ENCODE data around the gene TEAD1. TPM values are rescaled to one million over a fixed set of nuclear protein-coding genes. Genes with fewer than 3 reads are reported as not detected.

The TEAD1 gene
- total RNA-seq, 1 donor from 2014 or later, result 55.3 TPM

DNA sequence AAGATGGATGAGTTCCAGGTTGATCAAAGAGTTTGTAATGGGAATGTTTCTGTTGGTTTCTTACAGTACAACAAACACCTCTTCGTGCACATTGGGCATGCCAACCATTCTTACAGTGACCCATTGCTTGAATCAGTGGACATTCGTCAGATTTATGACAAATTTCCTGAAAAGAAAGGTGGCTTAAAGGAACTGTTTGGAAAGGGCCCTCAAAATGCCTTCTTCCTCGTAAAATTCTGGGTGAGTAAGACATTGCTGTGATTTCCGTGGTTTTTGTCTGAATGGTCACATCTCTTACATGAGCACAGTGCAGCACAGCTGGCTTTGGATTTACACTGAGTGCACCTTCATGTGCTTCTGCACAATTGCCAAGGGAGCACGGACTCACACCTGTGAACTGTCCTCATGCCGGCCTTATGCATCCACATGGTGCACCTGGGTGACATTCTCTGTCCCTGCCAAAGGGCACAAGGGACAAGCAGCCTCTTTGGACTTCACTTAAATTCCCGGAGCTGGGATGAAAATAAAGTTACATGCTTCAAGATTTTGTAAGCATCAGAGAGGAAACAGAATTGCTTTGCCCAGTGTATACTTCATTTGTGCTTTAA, 227.8 kb downstream of the TEAD1 start:
- H3K9ac ChIP-seq (ENCODE audit: low read depth in 1 of 3, low read length in 3 of 3), result no peak overlapping the region
- H3K4me1 ChIP-seq (ENCODE audit: control insufficient read depth in 3 of 3, insufficient read depth in 3 of 3, low read length in 3 of 3), result peaks cover 26 to 39% (median 29%) of the 10 kb centered on the region in 3 donors
- H3K27me3 ChIP-seq (ENCODE audit: control insufficient read depth in 3 of 3, insufficient read depth in 3 of 3, low read length in 3 of 3), result no peaks in the 10 kb centered on the region
- H3K4me3 ChIP-seq (ENCODE audit: low read length in 3 of 3), result no peak overlapping the region
- H3K9me3 ChIP-seq (ENCODE audit: control insufficient read depth in 3 of 3, low read length in 3 of 3), result no peaks in the 10 kb centered on the region
- peaks cover 12 to 16% (median 13%) of the 10 kb centered on the region in 3 donors for H3K36me3 ChIP-seq (ENCODE audit: control insufficient read depth in 3 of 3, insufficient read depth in 3 of 3, low read length in 3 of 3)
- H3K27ac ChIP-seq (ENCODE audit: low read depth, low read length), result no peak overlapping the region

DNA sequence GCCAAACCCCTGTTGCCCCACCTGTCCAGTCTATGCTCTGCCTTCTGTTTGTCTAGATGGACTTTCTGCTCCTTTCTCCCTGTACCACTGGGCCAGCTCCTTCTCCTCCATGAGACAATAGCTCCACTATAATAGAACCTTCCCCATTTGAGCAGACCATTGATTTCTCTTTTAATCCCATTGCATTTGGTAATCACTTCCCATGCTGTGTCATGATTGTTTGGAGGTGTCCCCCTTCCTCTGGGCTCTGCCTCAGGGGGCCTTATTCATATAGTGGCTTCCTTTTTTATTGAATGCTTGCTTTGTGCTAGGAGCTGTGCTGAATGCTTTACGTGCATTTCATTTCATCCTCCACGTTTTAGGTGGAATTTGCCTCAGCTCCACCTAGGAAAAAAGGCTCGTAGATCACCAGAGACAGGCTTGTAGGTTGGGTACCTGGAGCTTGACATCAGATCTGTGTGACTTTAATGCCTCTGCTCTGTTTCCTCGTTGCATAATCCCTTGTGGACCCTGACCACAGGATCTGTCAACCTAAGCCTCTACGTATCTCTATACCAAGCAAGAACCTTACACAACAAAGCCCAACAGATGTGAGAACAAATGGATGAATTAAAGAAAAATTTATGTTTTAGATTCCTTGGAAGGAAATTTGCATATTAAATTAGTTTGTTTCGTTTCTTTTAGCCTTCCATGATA, 228.7 kb downstream of the TEAD1 start:
- no peak overlapping the region for H3K27ac ChIP-seq (ENCODE audit: low read depth, low read length)
- peaks cover 18 to 36% (median 24%) of the 10 kb centered on the region in 3 donors for H3K4me1 ChIP-seq (ENCODE audit: control insufficient read depth in 3 of 3, insufficient read depth in 3 of 3, low read length in 3 of 3)
- no peak overlapping the region for H3K9ac ChIP-seq (ENCODE audit: low read depth in 1 of 3, low read length in 3 of 3)
- no peaks in the 10 kb centered on the region for H3K9me3 ChIP-seq (ENCODE audit: control insufficient read depth in 3 of 3, low read length in 3 of 3)
- H3K27me3 ChIP-seq (ENCODE audit: control insufficient read depth in 3 of 3, insufficient read depth in 3 of 3, low read length in 3 of 3), result no peaks in the 10 kb centered on the region
- H3K36me3 ChIP-seq (ENCODE audit: control insufficient read depth in 3 of 3, insufficient read depth in 3 of 3, low read length in 3 of 3), result peaks cover 12 to 16% (median 13%) of the 10 kb centered on the region in 3 donors
- H3K4me3 ChIP-seq (ENCODE audit: low read length in 3 of 3), result no peak overlapping the region

GRCh38 chr11:12905435-12905834, 231.2 kb downstream of the TEAD1 start:
- H3K36me3 ChIP-seq (ENCODE audit: control insufficient read depth in 3 of 3, insufficient read depth in 3 of 3, low read length in 3 of 3), result peaks cover 12 to 16% (median 13%) of the 10 kb centered on the region in 3 donors
- H3K27ac ChIP-seq (ENCODE audit: low read depth, low read length), result no peak overlapping the region
- no peak overlapping the region for H3K9ac ChIP-seq (ENCODE audit: low read depth in 1 of 3, low read length in 3 of 3)
- no peak overlapping the region for H3K4me3 ChIP-seq (ENCODE audit: low read length in 3 of 3)
- no peaks in the 10 kb centered on the region for H3K9me3 ChIP-seq (ENCODE audit: control insufficient read depth in 3 of 3, low read length in 3 of 3)
- peaks cover 9 to 14% (median 11%) of the 10 kb centered on the region in 3 donors for H3K4me1 ChIP-seq (ENCODE audit: control insufficient read depth in 3 of 3, insufficient read depth in 3 of 3, low read length in 3 of 3)
- no peaks in the 10 kb centered on the region for H3K27me3 ChIP-seq (ENCODE audit: control insufficient read depth in 3 of 3, insufficient read depth in 3 of 3, low read length in 3 of 3)

DNA sequence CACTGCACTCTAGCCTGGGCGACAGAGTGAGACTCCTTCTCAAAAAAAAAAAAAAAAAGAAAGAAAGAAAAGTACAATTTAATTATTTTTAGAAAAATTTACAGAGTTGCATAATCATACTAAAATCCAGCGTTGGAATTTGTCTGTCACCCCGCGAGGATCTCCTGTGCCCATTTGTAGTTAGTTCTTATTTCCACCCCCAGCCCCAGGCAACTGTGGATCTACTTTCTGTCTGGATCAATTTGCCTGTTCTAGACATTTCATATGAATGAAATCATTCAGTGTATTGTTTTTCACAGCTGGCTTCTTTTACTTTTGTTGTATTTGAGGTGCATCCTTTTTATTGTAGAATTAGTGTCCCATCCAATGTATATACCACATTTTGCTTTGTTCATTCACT, 232.3 kb downstream of the TEAD1 start:
- H3K4me3 ChIP-seq (ENCODE audit: low read length in 3 of 3), result no peak overlapping the region
- H3K27me3 ChIP-seq (ENCODE audit: control insufficient read depth in 3 of 3, insufficient read depth in 3 of 3, low read length in 3 of 3), result no peaks in the 10 kb centered on the region
- no peaks in the 10 kb centered on the region for H3K9me3 ChIP-seq (ENCODE audit: control insufficient read depth in 3 of 3, low read length in 3 of 3)
- H3K4me1 ChIP-seq (ENCODE audit: control insufficient read depth in 3 of 3, insufficient read depth in 3 of 3, low read length in 3 of 3), result peaks cover 0 to 8% (median 5%) of the 10 kb centered on the region in 3 donors
- no peak overlapping the region for H3K9ac ChIP-seq (ENCODE audit: low read depth in 1 of 3, low read length in 3 of 3)
- H3K27ac ChIP-seq (ENCODE audit: low read depth, low read length), result no peak overlapping the region
- H3K36me3 ChIP-seq (ENCODE audit: control insufficient read depth in 3 of 3, insufficient read depth in 3 of 3, low read length in 3 of 3), result peaks cover 12 to 16% (median 13%) of the 10 kb centered on the region in 3 donors

GRCh38 chr11:12909879-12910278, 235.7 kb downstream of the TEAD1 start:
- H3K4me3 ChIP-seq (ENCODE audit: low read length in 3 of 3), result no peak overlapping the region
- no peaks in the 10 kb centered on the region for H3K9me3 ChIP-seq (ENCODE audit: control insufficient read depth in 3 of 3, low read length in 3 of 3)
- no peak overlapping the region for H3K27ac ChIP-seq (ENCODE audit: low read depth, low read length)
- H3K36me3 ChIP-seq (ENCODE audit: control insufficient read depth in 3 of 3, insufficient read depth in 3 of 3, low read length in 3 of 3), result peaks cover 0 to 5% (median 0%) of the 10 kb centered on the region in 3 donors
- H3K9ac ChIP-seq (ENCODE audit: low read depth in 1 of 3, low read length in 3 of 3), result no peak overlapping the region
- H3K27me3 ChIP-seq (ENCODE audit: control insufficient read depth in 3 of 3, insufficient read depth in 3 of 3, low read length in 3 of 3), result no peaks in the 10 kb centered on the region
- H3K4me1 ChIP-seq (ENCODE audit: control insufficient read depth in 3 of 3, insufficient read depth in 3 of 3, low read length in 3 of 3), result peaks cover 9 to 20% (median 10%) of the 10 kb centered on the region in 3 donors

DNA sequence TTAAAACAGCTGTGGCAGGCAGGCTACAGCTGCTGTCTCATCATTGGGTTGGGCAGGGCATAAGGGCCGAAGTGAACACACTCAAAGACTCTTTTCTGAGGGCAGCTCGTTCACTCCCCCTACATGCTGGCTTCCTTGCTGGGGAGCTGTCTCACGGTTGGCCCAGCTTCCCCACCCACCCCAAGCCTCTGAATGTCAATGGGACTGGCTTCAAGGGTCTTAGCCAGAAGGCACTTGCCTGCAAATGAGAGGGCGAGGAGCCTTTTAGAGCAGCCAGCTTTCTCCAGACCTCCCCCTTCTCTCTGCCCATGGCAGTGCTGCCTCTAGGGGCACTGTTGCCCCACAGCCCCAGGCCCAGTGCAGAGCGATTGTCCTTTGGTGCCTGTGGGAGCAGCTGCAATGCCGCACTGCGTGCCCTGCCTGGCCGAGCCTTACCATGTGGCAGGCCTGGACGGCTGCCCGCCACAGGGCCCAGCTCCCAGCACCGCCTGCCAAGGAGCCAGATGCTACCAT, 240.2 kb downstream of the TEAD1 start:
- Histone ChIP-seq H3K27ac (ENCODE audit: low read depth, low read length) (peak overlapping the region; percentile 81), H3K27me3 (ENCODE audit: control insufficient read depth in 3 of 3, insufficient read depth in 3 of 3, low read length in 3 of 3) (no peaks in the 10 kb centered on the region), H3K36me3 (ENCODE audit: control insufficient read depth in 3 of 3, insufficient read depth in 3 of 3, low read length in 3 of 3) (peaks cover 0 to 5% (median 0%) of the 10 kb centered on the region in 3 donors), H3K4me3 (ENCODE audit: low read length in 3 of 3) (peak overlapping the region in 1 of 3 donors; percentile 25), H3K9me3 (ENCODE audit: control insufficient read depth in 3 of 3, low read length in 3 of 3) (no peaks in the 10 kb centered on the region), H3K4me1 (ENCODE audit: control insufficient read depth in 3 of 3, insufficient read depth in 3 of 3, low read length in 3 of 3) (peaks cover 14 to 25% (median 16%) of the 10 kb centered on the region in 3 donors), H3K9ac (ENCODE audit: low read depth in 1 of 3, low read length in 3 of 3) (peak overlapping the region; percentile 48 to 63 (median 63))

- Histone ChIP-seq H3K9ac (ENCODE audit: low read depth in 1 of 3, low read length in 3 of 3) (peak overlapping the region in 2 of 3 donors; percentile 28 to 48), H3K27ac (ENCODE audit: low read depth, low read length) (peak overlapping the region; percentile 81), H3K36me3 (ENCODE audit: control insufficient read depth in 3 of 3, insufficient read depth in 3 of 3, low read length in 3 of 3) (peaks cover 0 to 5% (median 0%) of the 10 kb centered on the region in 3 donors)
Measured at GRCh38 chr11:12915093-12915492, 240.9 kb downstream of the TEAD1 start.

GRCh38 chr11:12917822-12918221, 243.6 kb downstream of the TEAD1 start:
- no peak overlapping the region for H3K27ac ChIP-seq (ENCODE audit: low read depth, low read length)
- H3K27me3 ChIP-seq (ENCODE audit: control insufficient read depth in 3 of 3, insufficient read depth in 3 of 3, low read length in 3 of 3), result no peaks in the 10 kb centered on the region
- no peaks in the 10 kb centered on the region for H3K9me3 ChIP-seq (ENCODE audit: control insufficient read depth in 3 of 3, low read length in 3 of 3)
- H3K4me3 ChIP-seq (ENCODE audit: low read length in 3 of 3), result no peak overlapping the region
- peaks cover 0 to 5% (median 0%) of the 10 kb centered on the region in 3 donors for H3K36me3 ChIP-seq (ENCODE audit: control insufficient read depth in 3 of 3, insufficient read depth in 3 of 3, low read length in 3 of 3)
- peaks cover 11 to 17% (median 14%) of the 10 kb centered on the region in 3 donors for H3K4me1 ChIP-seq (ENCODE audit: control insufficient read depth in 3 of 3, insufficient read depth in 3 of 3, low read length in 3 of 3)
- H3K9ac ChIP-seq (ENCODE audit: low read depth in 1 of 3, low read length in 3 of 3), result no peak overlapping the region

More at GRCh38 chr11:12915093-12915492, 240.9 kb downstream of the TEAD1 start:
- Histone ChIP-seq H3K4me1 (ENCODE audit: control insufficient read depth in 3 of 3, insufficient read depth in 3 of 3, low read length in 3 of 3) (peaks cover 14 to 25% (median 16%) of the 10 kb centered on the region in 3 donors), H3K4me3 (ENCODE audit: low read length in 3 of 3) (peak overlapping the region in 2 of 3 donors; percentile 17 to 23), H3K9me3 (ENCODE audit: control insufficient read depth in 3 of 3, low read length in 3 of 3) (no peaks in the 10 kb centered on the region), H3K27me3 (ENCODE audit: control insufficient read depth in 3 of 3, insufficient read depth in 3 of 3, low read length in 3 of 3) (no peaks in the 10 kb centered on the region)

GRCh38 chr11:12918667-12919066, 244.4 kb downstream of the TEAD1 start:
- Histone ChIP-seq H3K9ac (ENCODE audit: low read depth in 1 of 3, low read length in 3 of 3) (no peak overlapping the region), H3K4me3 (ENCODE audit: low read length in 3 of 3) (no peak overlapping the region), H3K9me3 (ENCODE audit: control insufficient read depth in 3 of 3, low read length in 3 of 3) (no peaks in the 10 kb centered on the region), H3K36me3 (ENCODE audit: control insufficient read depth in 3 of 3, insufficient read depth in 3 of 3, low read length in 3 of 3) (peaks cover 0 to 5% (median under 1%) of the 10 kb centered on the region in 3 donors), H3K4me1 (ENCODE audit: control insufficient read depth in 3 of 3, insufficient read depth in 3 of 3, low read length in 3 of 3) (peaks cover 10 to 17% (median 14%) of the 10 kb centered on the region in 3 donors), H3K27ac (ENCODE audit: low read depth, low read length) (no peak overlapping the region), H3K27me3 (ENCODE audit: control insufficient read depth in 3 of 3, insufficient read depth in 3 of 3, low read length in 3 of 3) (no peaks in the 10 kb centered on the region)

DNA sequence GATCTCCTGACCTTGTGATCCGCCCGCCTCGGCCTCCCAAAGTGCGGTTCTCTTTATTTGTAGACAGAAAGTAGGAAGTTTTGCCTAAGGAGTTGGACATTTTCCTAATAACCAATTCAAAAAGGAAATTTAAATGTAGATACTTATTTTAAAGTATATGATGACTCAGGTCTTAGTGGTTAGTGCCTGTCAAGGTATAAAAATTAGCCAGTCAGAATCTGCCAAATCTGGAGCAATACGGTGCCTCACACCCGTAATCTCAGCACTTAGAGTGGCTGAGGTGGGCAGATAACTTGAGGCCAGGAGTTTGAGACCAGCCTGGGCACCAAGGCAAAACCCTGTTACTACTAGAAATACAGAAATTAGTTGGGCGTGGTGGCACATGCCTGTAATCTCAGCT, 248.2 kb downstream of the TEAD1 start:
- no peak overlapping the region for H3K4me3 ChIP-seq (ENCODE audit: low read length in 3 of 3)
- peaks cover 9 to 17% (median 11%) of the 10 kb centered on the region in 3 donors for H3K36me3 ChIP-seq (ENCODE audit: control insufficient read depth in 3 of 3, insufficient read depth in 3 of 3, low read length in 3 of 3)
- H3K9me3 ChIP-seq (ENCODE audit: control insufficient read depth in 3 of 3, low read length in 3 of 3), result no peaks in the 10 kb centered on the region
- no peak overlapping the region for H3K27ac ChIP-seq (ENCODE audit: low read depth, low read length)
- H3K4me1 ChIP-seq (ENCODE audit: control insufficient read depth in 3 of 3, insufficient read depth in 3 of 3, low read length in 3 of 3), result no peaks in the 10 kb centered on the region
- no peak overlapping the region for H3K9ac ChIP-seq (ENCODE audit: low read depth in 1 of 3, low read length in 3 of 3)
- H3K27me3 ChIP-seq (ENCODE audit: control insufficient read depth in 3 of 3, insufficient read depth in 3 of 3, low read length in 3 of 3), result no peaks in the 10 kb centered on the region
